CD4-positive, alpha-beta T cell treated with Interferon gamma for 1 hour (primary cell): ENCODE results near the gene SLC6A13.

ENCODE experiments used
- DNase-seq: peaks from one replicate; pipeline ENCODE4 v3.0.0-alpha.2; 2020

The SLC6A13 gene

GRCh38 chr12:212715-213526 lies 49.7 kb downstream of the SLC6A13 start:
- DNase-seq: no peak

- no peak for DNase-seq
Measured at GRCh38 chr12:212415-212714, 50.3 kb downstream of the SLC6A13 start.

GRCh38 chr12:211639-212414 lies 50.8 kb downstream of the SLC6A13 start:
- no peak for DNase-seq

- no peak for DNase-seq
Measured at GRCh38 chr12:211142-211465, 51.5 kb downstream of the SLC6A13 start.

- DNase-seq: no peak
Measured at GRCh38 chr12:210277-211141, 52.1 kb downstream of the SLC6A13 start.

GRCh38 chr12:209851-210250 lies 52.8 kb downstream of the SLC6A13 start:
- DNase-seq: no peak

- no peak for DNase-seq
Measured at GRCh38 chr12:209246-209645, 53.4 kb downstream of the SLC6A13 start.

GRCh38 chr12:208813-209212 lies 53.8 kb downstream of the SLC6A13 start:
- no peak for DNase-seq

- no peak for DNase-seq
Measured at GRCh38 chr12:207804-208203, 54.8 kb downstream of the SLC6A13 start.

- no peak for DNase-seq
Measured at GRCh38 chr12:206746-207440, 55.7 kb downstream of the SLC6A13 start.

GRCh38 chr12:205026-205425 lies 57.6 kb downstream of the SLC6A13 start:
- DNase-seq: no peak

GRCh38 chr12:204261-204678 lies 58.4 kb downstream of the SLC6A13 start:
- no peak for DNase-seq

GRCh38 chr12:203462-204260 lies 59.0 kb downstream of the SLC6A13 start:
- DNase-seq: no peak

- no peak for DNase-seq
Measured at GRCh38 chr12:203074-203461, 59.6 kb downstream of the SLC6A13 start.

- DNase-seq: no peak
Measured at GRCh38 chr12:202081-202731, 60.4 kb downstream of the SLC6A13 start.

- DNase-seq: no peak
Measured at GRCh38 chr12:201361-201760, 61.3 kb downstream of the SLC6A13 start.

- no peak for DNase-seq
Measured at GRCh38 chr12:198705-199104, 63.9 kb downstream of the SLC6A13 start.

GRCh38 chr12:197911-198695 lies 64.5 kb downstream of the SLC6A13 start:
- no peak for DNase-seq

GRCh38 chr12:197347-197746 lies 65.3 kb downstream of the SLC6A13 start:
- no peak for DNase-seq

- DNase-seq: no peak
Measured at GRCh38 chr12:196436-196835, 66.2 kb downstream of the SLC6A13 start.

- DNase-seq: no peak
Measured at GRCh38 chr12:195951-196350, 66.7 kb downstream of the SLC6A13 start.
